Thoracic aorta (tissue), 2 donors: Measurements from ENCODE around the gene ARID1B. TPM values are rescaled to one million over a fixed set of nuclear protein-coding genes. Genes with fewer than 3 reads are reported as not detected.

Experiments used
- ATAC-seq: fragments of 150-250 bp; one replicate; pipeline ENCODE4 v1.8.0; 2017; ENCODE audit warnings: low read depth; ENCODE audit not compliant: insufficient number of reproducible peaks, low FRiP score
- DNase-seq: peaks from one replicate; pipeline ENCODE4 v3.0.0-alpha.2; 2020; ENCODE audit warnings: low spot score
- H3K27ac ChIP-seq, 2 donors: fragments of 200-600 bp; sonication (generic); 1 replicate in 1 of 2; 2 replicates in 1 of 2; pipeline ENCODE4 v1.5.1; 2016; ENCODE audit warnings: mild to moderate bottlenecking in 2 of 2, moderate library complexity in 2 of 2
- H3K27me3 ChIP-seq: fragments of 200-600 bp; sonication (generic); replicated peaks from 2 replicates; pipeline ENCODE4 v1.6.0; 2016; ENCODE audit warnings: mild to moderate bottlenecking; ENCODE audit not compliant: insufficient read depth
- H3K36me3 ChIP-seq: fragments of 200-600 bp; sonication (generic); one replicate; pipeline ENCODE4 v1.5.1; 2016
- H3K4me1 ChIP-seq, 2 donors: fragments of 200-600 bp; sonication (generic); 1 replicate in 1 of 2; 2 replicates in 1 of 2; pipeline versions ENCODE4 v1.5.1 to v1.6.0; 2016; ENCODE audit warnings: low read depth in 2 of 2, mild to moderate bottlenecking in 1 of 2; ENCODE audit not compliant: control insufficient read depth in 1 of 2
- H3K4me3 ChIP-seq: fragments of 200-600 bp; sonication (generic); 2 replicates; pipeline ENCODE4 v1.5.1; 2016; ENCODE audit warnings: mild to moderate bottlenecking
- H3K9me3 ChIP-seq: fragments of 200-600 bp; sonication (generic); 2 replicates; pipeline ENCODE4 v1.5.1; 2016
- CTCF ChIP-seq: fragments of 200-600 bp; sonication (generic); IDR thresholded peaks from one replicate; pipeline ENCODE4 v1.5.1; 2019; ENCODE audit warnings: antibody characterized with exemption
- total RNA-seq, 2 donors: library from RNA; depleted of rRNA; stranded (reverse); fragments of >200 nt; gene quantifications; one replicate each; pipeline versions ENCODE4 v1.1.0 to v1.2.3, GENCODE V29; 2016

The ARID1B gene
- total RNA-seq, 2 donors from 2014 or later = 120 to 158 TPM

- no peaks in the 10 kb centered on the region for H3K27me3 ChIP-seq
- no peaks in the 10 kb centered on the region for H3K36me3 ChIP-seq
- H3K9me3 ChIP-seq = no peaks in the 10 kb centered on the region
- H3K4me3 ChIP-seq = peak overlapping the region; percentile 89
- no peak for ATAC-seq
- H3K27ac ChIP-seq = peak overlapping the region; percentile 61 to 93
- peaks cover 27 to 60% of the 10 kb centered on the region in 2 donors for H3K4me1 ChIP-seq
- DNase-seq = no peak
- no peak for TF ChIP-seq CTCF
Observed at GRCh38 chr6:156782691-156783320, 5.6 kb downstream of the ARID1B start.

DNA sequence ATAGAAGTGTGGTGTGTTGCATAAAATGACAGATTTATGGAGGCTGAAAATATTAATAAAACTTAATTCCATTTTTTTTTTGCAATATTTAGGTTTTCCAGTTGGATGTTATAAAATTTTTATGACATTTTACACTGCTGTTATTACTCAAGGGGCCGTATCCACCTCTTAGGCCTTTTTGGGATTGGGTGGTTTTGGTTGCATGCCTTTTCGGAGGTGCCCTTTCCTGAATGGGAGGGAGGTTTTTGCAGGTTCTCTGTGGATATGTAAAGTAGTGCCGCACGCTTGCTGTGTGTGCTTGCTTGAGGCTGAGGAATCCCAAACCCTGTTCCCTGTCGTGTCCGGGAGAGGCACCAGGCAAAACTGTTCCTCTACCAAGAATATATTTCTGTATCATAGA, 6.8 kb downstream of the ARID1B start:
- peaks cover 27 to 69% of the 10 kb centered on the region in 2 donors for H3K4me1 ChIP-seq
- peak overlapping the region; percentile 89 for H3K4me3 ChIP-seq
- H3K9me3 ChIP-seq = no peaks in the 10 kb centered on the region
- no peaks in the 10 kb centered on the region for H3K27me3 ChIP-seq
- H3K36me3 ChIP-seq = no peaks in the 10 kb centered on the region
- ATAC-seq = no peak
- no peak for DNase-seq
- peak overlapping the region; percentile 51 to 61 for H3K27ac ChIP-seq
- no peak for TF ChIP-seq CTCF

GRCh38 chr6:156786652-156787051, 9.5 kb downstream of the ARID1B start:
- no peaks in the 10 kb centered on the region for H3K9me3 ChIP-seq
- no peak overlapping the region for H3K4me3 ChIP-seq
- ATAC-seq (no peak), DNase-seq (no peak)
- peaks cover 33 to 82% of the 10 kb centered on the region in 2 donors for H3K4me1 ChIP-seq
- H3K36me3 ChIP-seq = no peaks in the 10 kb centered on the region
- no peaks in the 10 kb centered on the region for H3K27me3 ChIP-seq
- no peak for TF ChIP-seq CTCF
- H3K27ac ChIP-seq = no peak overlapping the region

DNA sequence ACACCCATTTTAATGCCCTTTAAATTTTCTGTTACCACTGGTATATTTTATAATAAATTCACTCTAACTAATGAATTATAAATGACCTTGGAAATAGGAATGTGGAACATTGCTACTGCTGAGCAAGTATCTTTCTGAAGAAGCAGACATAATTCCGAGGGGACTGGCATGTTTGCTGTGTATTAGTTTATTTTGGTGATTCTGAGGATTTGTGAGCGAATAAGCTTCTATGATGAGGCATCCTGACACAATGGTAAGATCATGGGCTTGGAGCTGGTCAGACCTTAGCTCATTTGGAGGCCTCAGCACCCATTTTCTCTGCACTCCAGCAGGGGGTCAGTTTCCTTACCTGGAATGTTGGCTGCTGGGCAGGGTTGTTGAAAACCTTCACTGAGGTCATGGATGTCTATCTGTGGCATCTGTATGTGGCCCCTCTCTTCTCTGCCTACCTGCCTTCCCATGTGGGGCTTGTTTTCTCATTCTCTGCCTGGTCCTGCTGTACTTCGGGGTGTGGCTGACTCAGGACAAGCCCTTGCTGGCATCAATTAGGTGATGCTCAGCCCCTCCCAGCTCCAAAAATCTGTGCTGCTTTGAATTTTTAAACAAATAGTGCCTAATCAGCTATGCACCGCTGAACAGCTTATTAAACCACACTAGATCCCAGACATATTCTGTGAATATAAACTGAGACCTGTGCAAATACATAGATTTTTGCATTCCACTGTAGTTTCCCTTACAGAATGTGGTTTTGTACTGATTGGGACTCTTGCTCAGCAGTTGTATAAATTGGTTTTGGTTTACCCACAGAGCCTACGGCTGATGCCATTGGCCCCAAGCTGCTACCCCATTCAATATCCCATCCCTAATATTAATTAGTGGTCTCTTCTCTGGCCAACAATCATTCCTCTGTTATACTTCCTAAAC, 10.7 kb downstream of the ARID1B start:
- Histone ChIP-seq H3K36me3 (no peaks in the 10 kb centered on the region), H3K4me1 (peaks cover 34 to 91% of the 10 kb centered on the region in 2 donors), H3K27ac (no peak overlapping the region), H3K4me3 (no peak overlapping the region), H3K9me3 (no peaks in the 10 kb centered on the region), H3K27me3 (no peaks in the 10 kb centered on the region)
- no peak for TF ChIP-seq CTCF
- no peak for DNase-seq
- ATAC-seq = no peak
